K562 (cell line): ENCODE results near the gene OXLD1. TPM values are rescaled to one million over a fixed set of nuclear protein-coding genes. Genes with fewer than 3 reads are reported as not detected.

ENCODE experiments used
- ATAC-seq: fragments of 200-7000 bp; cut with Tn5 transposase; 3 replicates; pipeline ENCODE4 v1.9.1; 2020; ENCODE audit warnings: moderate library complexity
- BruUV-seq: library from RNA; stranded (reverse); fragments of 400-500 nt; replicated peaks from 2 replicates; lab custom pipeline; 2021; lab: Mats Ljungman, UMichigan
- CTCF ChIA-PET: fragments of 300-600 bp; formaldehyde crosslinking; extraction: SDS; loops from one replicate; lab custom pipeline; 2021; ENCODE audit warnings: low intra/inter-chr PET ratio; lab: Yijun Ruan, JAX
- POLR2A ChIA-PET: fragments of 300-600, 350-650 bp; sonication (Branson Sonifier 250); formaldehyde crosslinking; extraction: SDS; loops from one replicate; lab custom pipeline; 2021; ENCODE audit warnings: antibody characterized with exemption, inconsistent platforms; lab: Yijun Ruan, JAX
- DNase-seq, 4 experiments: peaks; one replicate each; pipeline versions ENCODE4 v3.0.0 to v3.0.0-alpha.2; 2011 to 2018; ENCODE audit warnings: low spot score in 3 of 4, mixed read lengths in 3 of 4; ENCODE audit errors: extremely low read depth in 1 of 4
- FAIRE-seq: peaks from 2 replicates; lab custom pipeline; 2011; peaks lifted over from hg19 to GRCh38; lab: Jason Lieb, UNC
- H2AFZ ChIP-seq: 2 replicates; pipeline ENCODE4 v1.6.0; 2011; ENCODE audit warnings: low read depth, low read length, control low read depth, inconsistent platforms
- H3K27ac ChIP-seq: fragments of 200-600 bp; 3 replicates; pipeline ENCODE4 v1.8.0; 2011; ENCODE audit warnings: low read depth, mild to moderate bottlenecking, control low read depth, inconsistent platforms, low read length, moderate library complexity, mixed read lengths; ENCODE audit errors: extremely low read depth
- H3K27me3 ChIP-seq, 2 experiments: fragments of 300-600 bp in 1 of 2; 2 replicates in 1 of 2; 3 replicates in 1 of 2; pipeline versions ENCODE4 v1.6.0 to v1.8.0; 2011; ENCODE audit warnings: inconsistent platforms in 2 of 2, low read length in 2 of 2, mild to moderate bottlenecking in 1 of 2, mixed read lengths in 1 of 2, moderate library complexity in 1 of 2; ENCODE audit not compliant: control insufficient read depth in 2 of 2, insufficient read depth in 2 of 2
- H3K36me3 ChIP-seq: fragments of 300-600 bp; 3 replicates; pipeline ENCODE4 v1.8.0; 2011; ENCODE audit warnings: mild to moderate bottlenecking, low read length, inconsistent platforms; ENCODE audit not compliant: control insufficient read depth, insufficient read depth
- H3K4me1 ChIP-seq, 2 experiments: fragments of 200-600 bp in 1 of 2; replicated peaks in 1 of 2; 2 replicates in 1 of 2; 3 replicates in 1 of 2; pipeline versions ENCODE4 v1.5.1 to v1.8.0; 2011; ENCODE audit warnings: inconsistent platforms in 2 of 2, low read length in 2 of 2, mild to moderate bottlenecking in 1 of 2, mixed read lengths in 1 of 2, moderate library complexity in 1 of 2; ENCODE audit not compliant: control insufficient read depth in 2 of 2, insufficient read depth in 2 of 2
- H3K4me2 ChIP-seq: 2 replicates; pipeline ENCODE4 v1.6.1; 2011; ENCODE audit warnings: low read length, control low read depth, inconsistent platforms, mixed read lengths; ENCODE audit not compliant: insufficient read depth
- H3K4me3 ChIP-seq: fragments of 200-600 bp; sonication (generic), shearing (Covaris generic); 2 replicates; pipeline ENCODE4 v1.5.1; 2016; ENCODE audit warnings: control low read depth, inconsistent platforms
- H3K79me2 ChIP-seq: fragments of 200-600 bp; 3 replicates; pipeline ENCODE4 v1.8.0; 2011; ENCODE audit warnings: low read length, inconsistent platforms; ENCODE audit not compliant: control insufficient read depth, insufficient read depth
- H3K9ac ChIP-seq, 2 experiments: 2 replicates each; pipeline versions ENCODE4 v1.6.0 to v1.6.1; 2011; ENCODE audit warnings: low read depth in 2 of 2, low read length in 2 of 2, control low read depth in 1 of 2, inconsistent platforms in 1 of 2, mild to moderate bottlenecking in 1 of 2, mixed read lengths in 1 of 2; ENCODE audit not compliant: insufficient read depth in 1 of 2
- H3K9me1 ChIP-seq: one replicate; pipeline ENCODE4 v1.6.0; 2011; ENCODE audit warnings: inconsistent platforms, mild to moderate bottlenecking, low read length, moderate library complexity; ENCODE audit not compliant: control insufficient read depth, insufficient read depth
- H3K9me3 ChIP-seq: replicated peaks from 2 replicates; pipeline ENCODE4 v1.5.1; 2011; ENCODE audit warnings: low read depth, low read length, inconsistent platforms; ENCODE audit not compliant: control insufficient read depth, insufficient read depth
- H4K20me1 ChIP-seq: replicated peaks from 2 replicates; pipeline ENCODE4 v1.6.1; 2011; ENCODE audit warnings: low read length, inconsistent platforms, mixed read lengths; ENCODE audit not compliant: control insufficient read depth, insufficient read depth
- CBFA2T3 ChIP-seq: fragments of 450-650 bp; IDR thresholded peaks from 2 replicates; pipeline ENCODE4 v1.6.1; 2017
- FOXA1 ChIP-seq: fragments of 450-650 bp; IDR thresholded peaks from 2 replicates; pipeline ENCODE4 v1.6.1; 2016; ENCODE audit warnings: mild to moderate bottlenecking, borderline replicate concordance
- GTF2A2 ChIP-seq: IDR thresholded peaks from 2 replicates; pipeline ENCODE4 v1.6.1; 2016; ENCODE audit warnings: mild to moderate bottlenecking, missing genetic modification characterization, missing compliant biosample characterization
- HMG20B ChIP-seq: fragments of 250-450 bp; sonication (Bioruptor Pico); IDR thresholded peaks from 2 replicates; pipeline ENCODE4 v1.5.0; 2021; ENCODE audit warnings: mild to moderate bottlenecking
- ILF3 ChIP-seq: fragments of 450-650 bp; IDR thresholded peaks from 2 replicates; pipeline ENCODE4 v1.6.1; 2018; ENCODE audit warnings: antibody characterized with exemption, mild to moderate bottlenecking, moderate library complexity, borderline replicate concordance
- LEF1 ChIP-seq: fragments of 450-650 bp; IDR thresholded peaks from 2 replicates; pipeline ENCODE4 v1.6.1; 2016; ENCODE audit warnings: mild to moderate bottlenecking
- NCOA6 ChIP-seq: fragments of 450-650 bp; IDR thresholded peaks from 2 replicates; pipeline ENCODE4 v1.6.1; 2017; ENCODE audit warnings: mild to moderate bottlenecking
- NFE2 ChIP-seq: IDR thresholded peaks from 2 replicates; pipeline ENCODE4 v1.6.1; 2014; ENCODE audit warnings: antibody characterized with exemption, low read depth
- NR2C1 ChIP-seq, 2 experiments: fragments of 450-650 bp; IDR thresholded peaks; 2 replicates each; pipeline ENCODE4 v1.6.1; 2017; ENCODE audit warnings: mild to moderate bottlenecking in 2 of 2, antibody characterized with exemption in 1 of 2, inconsistent platforms in 1 of 2, missing compliant biosample characterization in 1 of 2, missing genetic modification characterization in 1 of 2
- PHB2 ChIP-seq: fragments of 450-650 bp; IDR thresholded peaks from 2 replicates; pipeline ENCODE4 v1.6.1; 2017; ENCODE audit warnings: low read depth
- SRSF3 ChIP-seq: fragments of 200-400 bp; formaldehyde crosslinking; IDR thresholded peaks from 2 replicates; pipeline ENCODE4 v1.6.1; 2016; ENCODE audit warnings: mild to moderate bottlenecking, low read length, moderate library complexity; ENCODE audit not compliant: insufficient read depth
- TAF9B ChIP-seq: fragments of 450-650 bp; IDR thresholded peaks from 2 replicates; pipeline ENCODE4 v1.6.1; 2018; ENCODE audit warnings: mild to moderate bottlenecking; ENCODE audit not compliant: partially characterized antibody
- ZNF121 ChIP-seq: sonication (generic); formaldehyde crosslinking; conservative IDR thresholded peaks from 2 replicates; pipeline ENCODE4 v1.8.0; 2022; ENCODE audit warnings: missing genetic modification reagents
- ZNF174 ChIP-seq: fragments of 250-450 bp; sonication (Bioruptor Pico); IDR thresholded peaks from 2 replicates; pipeline ENCODE4 v1.4.0; 2020; ENCODE audit warnings: mild to moderate bottlenecking
- ZNF316 ChIP-seq: fragments of 450-650 bp; IDR thresholded peaks from 2 replicates; pipeline ENCODE4 v1.6.1; 2016
- WGBS: fragments of 100-300 bp; shearing (Covaris generic); methylation state at CpG from one replicate; pipeline ENCODE4 v1.1.6; 2016; ENCODE audit warnings: low coverage, mixed read lengths; ENCODE audit not compliant: insufficient coverage; ENCODE audit errors: missing lambda C conversion rate; 5-methylcytosine and 5-hydroxymethylcytosine counted together
- in situ Hi-C: fragments of 300-500 bp; cut with MboI; formaldehyde crosslinking; loops from 4 replicates; pipeline ENCODE4 v1.15.0; 2018; ENCODE audit warnings: inconsistent platforms, mixed read lengths
- intact Hi-C: fragments of 100-400 bp; cut with micrococcal nuclease; formaldehyde crosslinking; loops from 2 replicates; pipeline ENCODE4 v1.14.2; 2022
- polyA plus RNA-seq, 8 experiments: library from polyadenylated mRNA; depleted of rRNA in 4 of 8; stranded (reverse) in 5 of 8; unstranded in 3 of 8; fragments of >200 nt; fragmentation: Nextera tagmentation in 2 of 8; fragmentation: Illumina TruSeq in 1 of 8; extraction: Ambion mirVana in 2 of 8; extraction: Trizol in 1 of 8; gene quantifications; 2 replicates each; pipeline versions ENCODE4 v1.2.1 to v1.2.3, GENCODE V29; 2011 to 2014; ENCODE audit warnings: inconsistent platforms in 1 of 8, missing spikeins in 1 of 8
- total RNA-seq, 7 experiments: library from RNA; depleted of rRNA in 6 of 7; stranded (reverse); fragments of >200 nt in 6 of 7; fragmentation: Illumina TruSeq in 2 of 7; extraction: Trizol in 2 of 7; gene quantifications; 2 replicates each; pipeline versions ENCODE4 v1.2.1 to v1.2.3, GENCODE V29; 2011 to 2021; ENCODE audit warnings: low replicate concordance in 1 of 7
- TF ChIP-seq, protein P1 (sequence below): IDR thresholded peaks from 2 replicates; pipeline ENCODE4 v1.6.1; 2011; ENCODE audit not compliant: insufficient read length; ENCODE audit errors: extremely low read depth

OXLD1 gene
- total and polyA plus RNA-seq, 9 of the 15 experiments (the other 6 are each of a cell fraction or from before 2014, with no cell fraction given): 4.4 to 115 (median 29.3) TPM

DNA sequence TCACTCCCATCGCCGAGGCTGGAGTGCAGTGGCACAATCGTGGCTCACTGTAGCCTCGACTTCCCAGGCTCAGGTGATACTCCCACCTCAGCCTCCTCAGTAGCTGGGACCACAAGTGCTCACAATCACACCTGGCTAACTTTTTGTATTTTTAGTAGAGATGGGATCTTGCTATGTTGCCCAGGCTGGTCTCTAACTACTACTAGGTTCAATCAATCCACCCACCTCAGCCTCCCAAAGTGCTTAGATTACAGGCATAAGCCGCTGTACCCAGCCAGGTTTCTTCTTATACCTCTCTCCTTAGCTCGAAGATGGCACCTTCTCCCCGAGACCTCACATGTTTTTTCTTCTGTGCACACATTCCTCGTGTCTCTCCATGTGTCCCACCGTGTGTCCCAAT is 26.4 kb downstream of the OXLD1 start:
- ChIA-PET CTCF (no interaction called here), POLR2A (interaction anchor here (0.6 to 1.1 kb wide), 3 partner anchors 20 to 449 kb away, joined by 3 read pairs; partner anchors contain the start of genes ARL16 and HGS)
- Histone ChIP-seq H3K36me3 (peaks cover 4% of the 10 kb centered on the region; the same call in 2 of the 3 replicates), H3K27ac (no peak overlapping the region), H3K4me3 (no peak overlapping the region), H3K27me3 (no peaks in the 10 kb centered on the region), H3K79me2 (peaks cover 20% of the 10 kb centered on the region), H3K4me2 (no peak overlapping the region), H2AFZ (no peak overlapping the region), H3K9me3 (no peaks in the 10 kb centered on the region), H3K9me1 (no peaks in the 10 kb centered on the region), H3K9ac (no peak overlapping the region), H4K20me1 (peaks cover 6% of the 10 kb centered on the region), H3K4me1 (peaks cover 27 to 40% of the 10 kb centered on the region in 2 experiments; a peak in 4 of 5 replicates)
- TF ChIP-seq LEF1 (no peak), ZNF121 (CRISPR knock-in tag) (peak; percentile 81), ILF3 (no peak), FOXA1 (no peak), TAF9B (no peak)
- in situ Hi-C loops: no loop called here
- DNase-seq (no peak), ATAC-seq (no peak), FAIRE-seq (no peak)
- 76% methylated on average over 4 of the region's 9 CpGs for WGBS
- intact Hi-C loops: no loop called here
- BruUV-seq: no TSS peak

DNA sequence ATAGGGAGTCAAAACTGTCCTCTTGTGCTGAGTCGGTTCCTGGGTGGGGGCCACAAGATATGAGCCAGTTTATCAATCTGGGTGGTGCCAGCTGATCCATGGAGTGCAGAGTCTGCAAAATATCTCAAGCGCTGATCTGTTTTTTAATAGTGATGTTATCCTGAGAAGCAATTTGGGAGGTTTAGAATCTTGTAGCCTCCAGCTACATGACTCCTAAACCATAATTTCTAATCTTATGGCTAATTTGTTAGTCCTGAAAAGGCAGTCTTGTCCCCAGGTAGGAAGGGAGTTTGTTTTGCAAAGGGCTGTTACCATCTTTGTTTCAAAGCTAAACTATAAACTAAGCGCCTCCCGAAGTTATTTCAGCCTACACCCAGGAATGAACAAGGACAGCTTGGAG is 27.7 kb downstream of the OXLD1 start:
- H4K20me1 ChIP-seq: peaks cover 6% of the 10 kb centered on the region
- H3K9me3 ChIP-seq: no peaks in the 10 kb centered on the region
- ATAC-seq (no peak), FAIRE-seq (no peak), DNase-seq (no peak)
- intact Hi-C loops (no loop called here), in situ Hi-C loops (no loop called here)
- no peak overlapping the region for H3K27ac ChIP-seq
- H3K4me1 ChIP-seq: peaks cover 21 to 32% of the 10 kb centered on the region in 2 experiments; a peak in 4 of 5 replicates
- no TSS peak for BruUV-seq
- 0 out of 2 replicates have a peak overlapping the region, but pooled peaks have one; percentile 44 for H2AFZ ChIP-seq
- TF ChIP-seq HMG20B (CRISPR knock-in tag) (no peak), GTF2A2 (tag) (no peak), NFE2 (no peak), SRSF3 (no peak), NCOA6 (no peak), ZNF174 (CRISPR knock-in tag) (no peak), CBFA2T3 (0 out of 2 replicates have a peak, but pooled peaks have one; percentile 14), ZNF316 (0 out of 2 replicates have a peak, but pooled peaks have one; percentile 5), PHB2 (no peak), NR2C1 (IDR thresholded peaks at IDR 0.05) (no peak), NR2C1 (tag; IDR thresholded peaks at IDR 0.05) (0 out of 2 replicates have a peak, but pooled peaks have one; percentile 20)
- TF ChIP-seq, protein P1, sequence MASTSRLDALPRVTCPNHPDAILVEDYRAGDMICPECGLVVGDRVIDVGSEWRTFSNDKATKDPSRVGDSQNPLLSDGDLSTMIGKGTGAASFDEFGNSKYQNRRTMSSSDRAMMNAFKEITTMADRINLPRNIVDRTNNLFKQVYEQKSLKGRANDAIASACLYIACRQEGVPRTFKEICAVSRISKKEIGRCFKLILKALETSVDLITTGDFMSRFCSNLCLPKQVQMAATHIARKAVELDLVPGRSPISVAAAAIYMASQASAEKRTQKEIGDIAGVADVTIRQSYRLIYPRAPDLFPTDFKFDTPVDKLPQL: no peak
- H3K79me2 ChIP-seq: peaks cover 33% of the 10 kb centered on the region
- no peak overlapping the region for H3K4me3 ChIP-seq
- H3K27me3 ChIP-seq: no peaks in the 10 kb centered on the region
- no peaks in the 10 kb centered on the region for H3K9me1 ChIP-seq
- ChIA-PET CTCF (no interaction called here), POLR2A (interaction anchor here (0.9 to 1.2 kb wide), 3 partner anchors 8 to 21 kb away, joined by 3 to 5 read pairs (median 3); no protein-coding TSS in a partner anchor)
- peak overlapping the region in 1 of 2 experiments; percentile 74; a peak in 1 of 4 replicates for H3K9ac ChIP-seq
- no peak overlapping the region for H3K4me2 ChIP-seq
- peaks cover 13% of the 10 kb centered on the region; the same call in 2 of the 3 replicates for H3K36me3 ChIP-seq
- WGBS: 36% methylated on average over 3 of the region's 4 CpGs
